K562 (cell line): ENCODE data around the gene CRYBG2. TPM values are rescaled to one million over a fixed set of nuclear protein-coding genes. Genes with fewer than 3 reads are reported as not detected.

Experiments used
- ASH1L ChIP-seq: fragments of 450-650 bp; IDR thresholded peaks from 2 replicates; pipeline ENCODE4 v1.6.1; 2018; ENCODE audit warnings: borderline replicate concordance, mild to moderate bottlenecking, low read depth; ENCODE audit not compliant: partially characterized antibody
- BRF1 ChIP-seq: IDR thresholded peaks from 3 replicates; pipeline ENCODE4 v1.6.1; 2011; ENCODE audit warnings: borderline replicate concordance, mild to moderate bottlenecking; ENCODE audit not compliant: insufficient read length; ENCODE audit errors: extremely low read depth
- CEBPB ChIP-seq: fragments of 450-650 bp; IDR thresholded peaks from 2 replicates; pipeline ENCODE4 v1.6.1; 2016; ENCODE audit warnings: missing genetic modification characterization, missing compliant biosample characterization
- CXXC5 ChIP-seq: fragments of 250-450 bp; sonication (Bioruptor Pico); IDR thresholded peaks from 2 replicates; pipeline ENCODE4 v1.8.0; 2022; ENCODE audit warnings: inconsistent platforms, mild to moderate bottlenecking, moderate library complexity
- ILF3 ChIP-seq: fragments of 450-650 bp; IDR thresholded peaks from 2 replicates; pipeline ENCODE4 v1.6.1; 2018; ENCODE audit warnings: antibody characterized with exemption, mild to moderate bottlenecking, moderate library complexity, borderline replicate concordance
- KLF13 ChIP-seq: fragments of 450-650 bp; IDR thresholded peaks from 2 replicates; pipeline ENCODE4 v1.6.1; 2016; ENCODE audit warnings: missing genetic modification characterization, low read depth, mild to moderate bottlenecking, missing compliant biosample characterization, moderate library complexity, borderline replicate concordance
- MEF2D ChIP-seq: conservative IDR thresholded peaks from 2 replicates; pipeline ENCODE4 v1.6.1; 2016; ENCODE audit warnings: low read depth, missing genetic modification characterization, missing compliant biosample characterization
- NR0B1 ChIP-seq: fragments of 450-650 bp; IDR thresholded peaks from one replicate; pipeline ENCODE4 v1.6.1; 2018; ENCODE audit warnings: mild to moderate bottlenecking, moderate library complexity; ENCODE audit not compliant: partially characterized antibody
- RBM22 ChIP-seq: fragments of 200-400 bp; formaldehyde crosslinking; IDR thresholded peaks from 2 replicates; pipeline ENCODE4 v1.6.1; 2018; ENCODE audit warnings: low read length, low read depth; ENCODE audit not compliant: poor library complexity, severe bottlenecking
- RBM25 ChIP-seq: fragments of 200-400 bp; formaldehyde crosslinking; IDR thresholded peaks from 2 replicates; pipeline ENCODE4 v1.6.1; 2018; ENCODE audit warnings: low read length, low read depth, moderate library complexity; ENCODE audit not compliant: severe bottlenecking
- TRIM24 ChIP-seq, 2 experiments: fragments of 450-650 bp; IDR thresholded peaks; 2 replicates each; pipeline ENCODE4 v1.6.1; 2016
- ZFP30 ChIP-seq: fragments of 250-450 bp; sonication (Bioruptor Pico); IDR thresholded peaks from 2 replicates; pipeline ENCODE4 v1.8.0; 2022; ENCODE audit warnings: moderate library complexity, mild to moderate bottlenecking, inconsistent platforms, borderline replicate concordance
- polyA plus RNA-seq, 8 experiments: library from polyadenylated mRNA; depleted of rRNA in 4 of 8; stranded (reverse) in 5 of 8; unstranded in 3 of 8; fragments of >200 nt; fragmentation: Nextera tagmentation in 2 of 8; fragmentation: Illumina TruSeq in 1 of 8; extraction: Ambion mirVana in 2 of 8; extraction: Trizol in 1 of 8; gene quantifications; 2 replicates each; pipeline versions ENCODE4 v1.2.1 to v1.2.3, GENCODE V29; 2011 to 2014; ENCODE audit warnings: inconsistent platforms in 1 of 8, missing spikeins in 1 of 8
- total RNA-seq, 7 experiments: library from RNA; depleted of rRNA in 6 of 7; stranded (reverse); fragments of >200 nt in 6 of 7; fragmentation: Illumina TruSeq in 2 of 7; extraction: Trizol in 2 of 7; gene quantifications; 2 replicates each; pipeline versions ENCODE4 v1.2.1 to v1.2.3, GENCODE V29; 2011 to 2021; ENCODE audit warnings: low replicate concordance in 1 of 7
- TF ChIP-seq, protein P1 (sequence below): fragments of 450-650 bp; IDR thresholded peaks from 2 replicates; pipeline ENCODE4 v1.6.1; 2016
- TF ChIP-seq, protein P2 (sequence below), 2 experiments: fragments of 450-650 bp; IDR thresholded peaks; 2 replicates each; pipeline ENCODE4 v1.6.1; 2018; ENCODE audit warnings: mild to moderate bottlenecking in 2 of 2, low read depth in 1 of 2; ENCODE audit not compliant: partially characterized antibody in 2 of 2
- TF ChIP-seq, protein P3 (sequence below): fragments of 200-400 bp; formaldehyde crosslinking; IDR thresholded peaks from 2 replicates; pipeline ENCODE4 v1.6.1; 2017; ENCODE audit warnings: mild to moderate bottlenecking, low read depth, low read length, moderate library complexity
- TF ChIP-seq, protein P4 (sequence below): fragments of 450-650 bp; IDR thresholded peaks from 2 replicates; pipeline ENCODE4 v1.7.1; 2018; ENCODE audit warnings: mild to moderate bottlenecking, low read depth; ENCODE audit not compliant: partially characterized antibody

The CRYBG2 gene
- total and polyA plus RNA-seq, 9 of the 15 experiments (the other 6 are each of a cell fraction or from before 2014, with no cell fraction given), result 0.39 to 8.5 (median 3.7) TPM

DNA sequence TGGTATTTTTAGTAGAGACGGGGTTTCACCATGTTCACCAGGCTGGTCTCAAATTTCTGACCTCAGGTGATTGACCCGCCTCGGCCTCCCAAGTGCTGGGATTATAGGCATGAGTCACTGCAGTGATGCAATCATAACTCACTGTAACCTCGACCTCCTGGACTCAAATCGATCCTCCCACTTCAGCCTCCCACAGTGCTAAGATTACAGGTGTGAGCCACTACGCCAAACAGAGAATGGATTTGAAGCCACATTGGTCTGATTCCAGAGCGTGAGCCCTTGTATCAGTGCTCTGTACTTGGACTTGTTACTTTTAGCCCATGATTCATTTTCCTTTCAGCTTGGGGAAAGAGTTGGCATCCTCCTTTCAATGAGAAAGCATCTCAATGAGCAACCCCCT lies 33.5 kb upstream of the CRYBG2 start (continued):
- no peak for TF ChIP-seq ASH1L
- TF ChIP-seq ZFP30, result no peak
- no peak for TF ChIP-seq NR0B1
- TF ChIP-seq, protein P1, sequence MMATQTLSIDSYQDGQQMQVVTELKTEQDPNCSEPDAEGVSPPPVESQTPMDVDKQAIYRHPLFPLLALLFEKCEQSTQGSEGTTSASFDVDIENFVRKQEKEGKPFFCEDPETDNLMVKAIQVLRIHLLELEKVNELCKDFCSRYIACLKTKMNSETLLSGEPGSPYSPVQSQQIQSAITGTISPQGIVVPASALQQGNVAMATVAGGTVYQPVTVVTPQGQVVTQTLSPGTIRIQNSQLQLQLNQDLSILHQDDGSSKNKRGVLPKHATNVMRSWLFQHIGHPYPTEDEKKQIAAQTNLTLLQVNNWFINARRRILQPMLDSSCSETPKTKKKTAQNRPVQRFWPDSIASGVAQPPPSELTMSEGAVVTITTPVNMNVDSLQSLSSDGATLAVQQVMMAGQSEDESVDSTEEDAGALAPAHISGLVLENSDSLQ, result peak; percentile 83
- peak; percentile 69 for TF ChIP-seq RBM25
- TF ChIP-seq MEF2D, result no peak
- TF ChIP-seq KLF13 (tag), result no peak
- no peak for TF ChIP-seq RBM22
- TF ChIP-seq, protein P2, sequence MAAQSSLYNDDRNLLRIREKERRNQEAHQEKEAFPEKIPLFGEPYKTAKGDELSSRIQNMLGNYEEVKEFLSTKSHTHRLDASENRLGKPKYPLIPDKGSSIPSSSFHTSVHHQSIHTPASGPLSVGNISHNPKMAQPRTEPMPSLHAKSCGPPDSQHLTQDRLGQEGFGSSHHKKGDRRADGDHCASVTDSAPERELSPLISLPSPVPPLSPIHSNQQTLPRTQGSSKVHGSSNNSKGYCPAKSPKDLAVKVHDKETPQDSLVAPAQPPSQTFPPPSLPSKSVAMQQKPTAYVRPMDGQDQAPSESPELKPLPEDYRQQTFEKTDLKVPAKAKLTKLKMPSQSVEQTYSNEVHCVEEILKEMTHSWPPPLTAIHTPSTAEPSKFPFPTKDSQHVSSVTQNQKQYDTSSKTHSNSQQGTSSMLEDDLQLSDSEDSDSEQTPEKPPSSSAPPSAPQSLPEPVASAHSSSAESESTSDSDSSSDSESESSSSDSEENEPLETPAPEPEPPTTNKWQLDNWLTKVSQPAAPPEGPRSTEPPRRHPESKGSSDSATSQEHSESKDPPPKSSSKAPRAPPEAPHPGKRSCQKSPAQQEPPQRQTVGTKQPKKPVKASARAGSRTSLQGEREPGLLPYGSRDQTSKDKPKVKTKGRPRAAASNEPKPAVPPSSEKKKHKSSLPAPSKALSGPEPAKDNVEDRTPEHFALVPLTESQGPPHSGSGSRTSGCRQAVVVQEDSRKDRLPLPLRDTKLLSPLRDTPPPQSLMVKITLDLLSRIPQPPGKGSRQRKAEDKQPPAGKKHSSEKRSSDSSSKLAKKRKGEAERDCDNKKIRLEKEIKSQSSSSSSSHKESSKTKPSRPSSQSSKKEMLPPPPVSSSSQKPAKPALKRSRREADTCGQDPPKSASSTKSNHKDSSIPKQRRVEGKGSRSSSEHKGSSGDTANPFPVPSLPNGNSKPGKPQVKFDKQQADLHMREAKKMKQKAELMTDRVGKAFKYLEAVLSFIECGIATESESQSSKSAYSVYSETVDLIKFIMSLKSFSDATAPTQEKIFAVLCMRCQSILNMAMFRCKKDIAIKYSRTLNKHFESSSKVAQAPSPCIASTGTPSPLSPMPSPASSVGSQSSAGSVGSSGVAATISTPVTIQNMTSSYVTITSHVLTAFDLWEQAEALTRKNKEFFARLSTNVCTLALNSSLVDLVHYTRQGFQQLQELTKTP (IDR thresholded peaks at IDR 0.05; ENCODE audit: low read depth in 1 of 2, partially characterized antibody in 2 of 2), result no peak
- peak; percentile 63 for TF ChIP-seq CXXC5 (CRISPR knock-in tag)
- TF ChIP-seq TRIM24 (IDR thresholded peaks at IDR 0.05), result peak; percentile 70 to 92; a peak in 3 of 4 replicates
- TF ChIP-seq ILF3, result no peak
- TF ChIP-seq, protein P3, sequence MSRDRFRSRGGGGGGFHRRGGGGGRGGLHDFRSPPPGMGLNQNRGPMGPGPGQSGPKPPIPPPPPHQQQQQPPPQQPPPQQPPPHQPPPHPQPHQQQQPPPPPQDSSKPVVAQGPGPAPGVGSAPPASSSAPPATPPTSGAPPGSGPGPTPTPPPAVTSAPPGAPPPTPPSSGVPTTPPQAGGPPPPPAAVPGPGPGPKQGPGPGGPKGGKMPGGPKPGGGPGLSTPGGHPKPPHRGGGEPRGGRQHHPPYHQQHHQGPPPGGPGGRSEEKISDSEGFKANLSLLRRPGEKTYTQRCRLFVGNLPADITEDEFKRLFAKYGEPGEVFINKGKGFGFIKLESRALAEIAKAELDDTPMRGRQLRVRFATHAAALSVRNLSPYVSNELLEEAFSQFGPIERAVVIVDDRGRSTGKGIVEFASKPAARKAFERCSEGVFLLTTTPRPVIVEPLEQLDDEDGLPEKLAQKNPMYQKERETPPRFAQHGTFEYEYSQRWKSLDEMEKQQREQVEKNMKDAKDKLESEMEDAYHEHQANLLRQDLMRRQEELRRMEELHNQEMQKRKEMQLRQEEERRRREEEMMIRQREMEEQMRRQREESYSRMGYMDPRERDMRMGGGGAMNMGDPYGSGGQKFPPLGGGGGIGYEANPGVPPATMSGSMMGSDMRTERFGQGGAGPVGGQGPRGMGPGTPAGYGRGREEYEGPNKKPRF, result no peak
- TF ChIP-seq BRF1, result no peak
- TF ChIP-seq, protein P4, sequence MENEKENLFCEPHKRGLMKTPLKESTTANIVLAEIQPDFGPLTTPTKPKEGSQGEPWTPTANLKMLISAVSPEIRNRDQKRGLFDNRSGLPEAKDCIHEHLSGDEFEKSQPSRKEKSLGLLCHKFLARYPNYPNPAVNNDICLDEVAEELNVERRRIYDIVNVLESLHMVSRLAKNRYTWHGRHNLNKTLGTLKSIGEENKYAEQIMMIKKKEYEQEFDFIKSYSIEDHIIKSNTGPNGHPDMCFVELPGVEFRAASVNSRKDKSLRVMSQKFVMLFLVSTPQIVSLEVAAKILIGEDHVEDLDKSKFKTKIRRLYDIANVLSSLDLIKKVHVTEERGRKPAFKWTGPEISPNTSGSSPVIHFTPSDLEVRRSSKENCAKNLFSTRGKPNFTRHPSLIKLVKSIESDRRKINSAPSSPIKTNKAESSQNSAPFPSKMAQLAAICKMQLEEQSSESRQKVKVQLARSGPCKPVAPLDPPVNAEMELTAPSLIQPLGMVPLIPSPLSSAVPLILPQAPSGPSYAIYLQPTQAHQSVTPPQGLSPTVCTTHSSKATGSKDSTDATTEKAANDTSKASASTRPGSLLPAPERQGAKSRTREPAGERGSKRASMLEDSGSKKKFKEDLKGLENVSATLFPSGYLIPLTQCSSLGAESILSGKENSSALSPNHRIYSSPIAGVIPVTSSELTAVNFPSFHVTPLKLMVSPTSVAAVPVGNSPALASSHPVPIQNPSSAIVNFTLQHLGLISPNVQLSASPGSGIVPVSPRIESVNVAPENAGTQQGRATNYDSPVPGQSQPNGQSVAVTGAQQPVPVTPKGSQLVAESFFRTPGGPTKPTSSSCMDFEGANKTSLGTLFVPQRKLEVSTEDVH, result peak; percentile 24
- TF ChIP-seq CEBPB (tag), result peak; percentile 98
